Cerebellar nuclear complex (tissue), 1 donor: Measurements from ENCODE around the gene OR2A25.

Experiments
- DNase-seq, 2 experiments: peaks; one replicate each; lab custom pipeline; 2025; lab: John Stamatoyannopoulos, UW

The OR2A25 gene

GRCh38 chr7:144074374-144074773, 4.8 kb downstream of the OR2A25 start:
- no peak for DNase-seq

- no peak for DNase-seq
Measured at GRCh38 chr7:144085978-144086377, 16.4 kb downstream of the OR2A25 start, which contains the start of gene OR2A12. Gene OR2A12, plus strand, starts transcription at chr7:144086278. Its CDS starts 8,830 bp downstream, at chr7:144095108.

- no peak for DNase-seq
Measured at GRCh38 chr7:144086730-144087129, 17.1 kb downstream of the OR2A25 start.

- no peak for DNase-seq
Measured at GRCh38 chr7:144087230-144087629, 17.6 kb downstream of the OR2A25 start.

- no peak for DNase-seq
Measured at GRCh38 chr7:144090667-144091066, 21.1 kb downstream of the OR2A25 start.

GRCh38 chr7:144098776-144099175, 29.2 kb downstream of the OR2A25 start:
- DNase-seq = no peak

GRCh38 chr7:144100607-144101006, 31.0 kb downstream of the OR2A25 start:
- no peak for DNase-seq

- no peak for DNase-seq
Measured at GRCh38 chr7:144102041-144102440, 32.4 kb downstream of the OR2A25 start.

- DNase-seq = no peak
Measured at GRCh38 chr7:144105211-144105610, 35.6 kb downstream of the OR2A25 start.

- DNase-seq = no peak
Measured at GRCh38 chr7:144109283-144109682, 39.7 kb downstream of the OR2A25 start, which contains the start of gene OR2A2. Gene OR2A2, plus strand, starts transcription at chr7:144109583. Its CDS starts 0 bp downstream, at chr7:144109583.

GRCh38 chr7:144110272-144110671, 40.7 kb downstream of the OR2A25 start:
- no peak for DNase-seq

GRCh38 chr7:144113651-144114050, 44.0 kb downstream of the OR2A25 start:
- no peak for DNase-seq

GRCh38 chr7:144118341-144118740, 48.7 kb downstream of the OR2A25 start:
- no peak for DNase-seq

- DNase-seq = no peak
Measured at GRCh38 chr7:144122876-144123275, 53.3 kb downstream of the OR2A25 start, which contains the start of gene OR2A14. Gene OR2A14, plus strand, starts transcription at chr7:144123176. Its CDS starts 5,937 bp downstream, at chr7:144129113.
